Ovary (tissue), 3 donors: ENCODE data around the gene GDPGP1.

ENCODE experiments used
- CTCF ChIP-seq, 3 donors: fragments of 450-650 bp in 2 of 3; fragments of 200-600 bp in 1 of 3; IDR thresholded peaks; one replicate each; pipeline versions ENCODE4 v1.5.1 to v1.8.0; 2016 to 2022; ENCODE audit warnings: antibody characterized with exemption in 3 of 3, mild to moderate bottlenecking in 1 of 3
- POLR2A ChIP-seq: fragments of 450-650 bp; IDR thresholded peaks from one replicate; pipeline ENCODE4 v1.6.1; 2017; ENCODE audit warnings: antibody characterized with exemption, mild to moderate bottlenecking, moderate library complexity
- donor health status: DM: no; HTN: no; CAD: no.

GRCh38 chr15:90202929-90203328, 31.1 kb upstream of the GDPGP1 start:
- TF ChIP-seq CTCF (IDR thresholded peaks at IDR 0.05) = no peak
- TF ChIP-seq POLR2A = no peak
